ENCODE data around the gene JPH3. TPM values are rescaled to one million over a fixed set of nuclear protein-coding genes. Genes with fewer than 3 reads are reported as not detected.

The JPH3 gene
- total and polyA plus RNA-seq, 2 experiments from 2014 or later = 8.0 to 39.3 TPM

- DNase-seq (ENCODE audit: low read depth in 1 of 2, low spot score in 1 of 2) = no peak
- Histone ChIP-seq H3K9me3 (ENCODE audit: low read depth) (no peaks in the 10 kb centered on the region), H3K27me3 (no peaks in the 10 kb centered on the region), H3K4me1 (ENCODE audit: low read depth) (no peaks in the 10 kb centered on the region), H3K36me3 (peaks cover 3% of the 10 kb centered on the region), H3K27ac (no peak overlapping the region), H3K4me3 (no peak overlapping the region)
- no peak for TF ChIP-seq CTCF (IDR thresholded peaks at IDR 0.05; ENCODE audit: low read depth, low read length)
Observed at GRCh38 chr16:87644596-87644995, 42.3 kb downstream of the JPH3 start.

GRCh38 chr16:87645802-87646201 lies 43.5 kb downstream of the JPH3 start:
- Histone ChIP-seq H3K4me1 (ENCODE audit: low read depth) (no peaks in the 10 kb centered on the region), H3K36me3 (peaks cover 3% of the 10 kb centered on the region), H3K4me3 (no peak overlapping the region), H3K9me3 (ENCODE audit: low read depth) (no peaks in the 10 kb centered on the region), H3K27me3 (no peaks in the 10 kb centered on the region), H3K27ac (no peak overlapping the region)
- no peak for DNase-seq (ENCODE audit: low read depth in 1 of 2, low spot score in 1 of 2)
- TF ChIP-seq CTCF (IDR thresholded peaks at IDR 0.05; ENCODE audit: low read depth, low read length) = no peak

- no peaks in the 10 kb centered on the region for H3K4me1 ChIP-seq (ENCODE audit: low read depth)
- DNase-seq (ENCODE audit: low read depth in 1 of 2, low spot score in 1 of 2) = no peak
- no peaks in the 10 kb centered on the region for H3K9me3 ChIP-seq (ENCODE audit: low read depth)
- no peak for TF ChIP-seq CTCF (IDR thresholded peaks at IDR 0.05; ENCODE audit: low read depth, low read length)
- peaks cover 3% of the 10 kb centered on the region for H3K36me3 ChIP-seq
- H3K27me3 ChIP-seq = no peaks in the 10 kb centered on the region
- no peak overlapping the region for H3K4me3 ChIP-seq
- H3K27ac ChIP-seq = no peak overlapping the region
Observed at GRCh38 chr16:87647431-87648185, 45.3 kb downstream of the JPH3 start.

- no peak overlapping the region for H3K4me3 ChIP-seq
- TF ChIP-seq CTCF (IDR thresholded peaks at IDR 0.05; ENCODE audit: low read depth, low read length) = no peak
- H3K27ac ChIP-seq = no peak overlapping the region
- no peaks in the 10 kb centered on the region for H3K9me3 ChIP-seq (ENCODE audit: low read depth)
- peaks cover 3% of the 10 kb centered on the region for H3K36me3 ChIP-seq
- H3K27me3 ChIP-seq = no peaks in the 10 kb centered on the region
- no peaks in the 10 kb centered on the region for H3K4me1 ChIP-seq (ENCODE audit: low read depth)
- peak in 1 of 2 donors; percentile 0 for DNase-seq (ENCODE audit: low read depth in 1 of 2, low spot score in 1 of 2)
Observed at GRCh38 chr16:87648236-87648635, 45.9 kb downstream of the JPH3 start.

- H3K36me3 ChIP-seq = peaks cover 3% of the 10 kb centered on the region
- no peak overlapping the region for H3K27ac ChIP-seq
- TF ChIP-seq CTCF (IDR thresholded peaks at IDR 0.05; ENCODE audit: low read depth, low read length) = no peak
- H3K9me3 ChIP-seq (ENCODE audit: low read depth) = no peaks in the 10 kb centered on the region
- no peak overlapping the region for H3K4me3 ChIP-seq
- DNase-seq (ENCODE audit: low read depth in 1 of 2, low spot score in 1 of 2) = no peak
- no peaks in the 10 kb centered on the region for H3K27me3 ChIP-seq
- H3K4me1 ChIP-seq (ENCODE audit: low read depth) = no peaks in the 10 kb centered on the region
Observed at GRCh38 chr16:87648698-87649487, 46.6 kb downstream of the JPH3 start.
